HEK293T (cell line): ENCODE measurements around the gene MKNK1.

Experiments used
- ARNT ChIP-seq: fragments of 450-650 bp; IDR thresholded peaks from 2 replicates; pipeline ENCODE4 v1.6.1; 2017; ENCODE audit warnings: mild to moderate bottlenecking
- CTBP1 ChIP-seq: fragments of 450-650 bp; IDR thresholded peaks from 2 replicates; pipeline ENCODE4 v1.6.1; 2016; ENCODE audit warnings: borderline replicate concordance
- ELF4 ChIP-seq: fragments of 450-650 bp; IDR thresholded peaks from 2 replicates; pipeline ENCODE4 v1.6.1; 2017; ENCODE audit warnings: antibody characterized with exemption
- FOXK2 ChIP-seq: fragments of 450-650 bp; IDR thresholded peaks from 2 replicates; pipeline ENCODE4 v1.6.1; 2016; ENCODE audit warnings: mild to moderate bottlenecking
- L3MBTL2 ChIP-seq: fragments of 450-650 bp; conservative IDR thresholded peaks from 2 replicates; pipeline ENCODE4 v1.6.1; 2016; ENCODE audit warnings: mild to moderate bottlenecking
- SUZ12 ChIP-seq: fragments of 450-650 bp; IDR thresholded peaks from 2 replicates; pipeline ENCODE4 v1.6.1; 2016; ENCODE audit warnings: mild to moderate bottlenecking

DNA sequence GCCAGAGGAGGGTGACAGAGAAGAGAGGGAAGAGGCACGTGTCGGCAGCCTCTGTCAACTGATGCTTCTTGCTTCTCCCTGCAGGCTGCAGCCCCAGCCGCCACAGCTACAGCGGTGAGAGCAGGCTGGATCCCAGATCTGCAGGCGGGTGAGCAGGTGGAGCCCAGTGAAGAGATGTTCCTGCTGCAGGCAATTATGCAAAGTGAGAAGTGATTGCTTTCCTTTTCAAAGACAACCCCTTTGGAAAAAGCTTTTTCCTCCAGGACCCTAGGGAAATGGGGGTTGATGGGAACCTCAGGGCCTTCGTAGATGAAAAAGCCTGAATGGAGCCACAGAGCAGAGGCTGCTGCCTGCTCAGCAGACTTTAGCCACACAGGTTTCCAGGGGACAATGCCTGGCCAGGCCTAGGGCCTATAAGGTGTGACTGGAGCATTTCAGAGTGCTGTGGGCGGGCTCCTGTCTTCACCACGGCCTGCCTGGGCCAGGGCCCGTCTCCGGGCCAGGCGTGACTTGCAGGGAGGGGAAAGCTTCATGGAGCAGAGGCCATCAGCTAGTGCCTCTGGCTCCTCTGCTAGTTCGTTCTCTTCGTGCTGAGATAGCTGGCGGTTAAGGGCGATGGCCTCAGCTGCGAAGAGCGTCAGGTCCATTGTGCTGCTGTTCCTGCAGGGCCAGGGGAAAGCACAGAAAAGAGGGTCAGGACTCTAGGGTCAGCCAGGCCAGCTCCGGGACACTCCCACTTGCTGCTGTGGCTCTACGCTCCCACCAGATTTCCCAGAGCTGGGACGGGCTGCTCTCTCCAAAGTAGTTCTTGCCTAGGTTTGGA lies 45.7 kb downstream of the MKNK1 start:
- TF ChIP-seq SUZ12 (no peak), FOXK2 (no peak), ARNT (no peak), L3MBTL2 (no peak), ELF4 (no peak), CTBP1 (no peak)
